OCI-LY1 (cell line): ENCODE results near the gene NNT.

Experiments
- EZH2 ChIP-seq: fragments of 200-600 bp; sonication (generic), shearing (Covaris generic); IDR thresholded peaks from 2 replicates; pipeline ENCODE4 v1.8.0; 2017; ENCODE audit warnings: borderline replicate concordance, mixed run types, mild to moderate bottlenecking, antibody characterized with exemption, low read length, moderate library complexity, mixed read lengths
- TF ChIP-seq, protein P1 (sequence below): fragments of 200-600 bp; sonication (generic), shearing (Covaris generic); IDR thresholded peaks from 2 replicates; pipeline ENCODE4 v1.5.1; 2017; ENCODE audit warnings: mild to moderate bottlenecking, antibody characterized with exemption, low read length, moderate library complexity, mixed read lengths

DNA sequence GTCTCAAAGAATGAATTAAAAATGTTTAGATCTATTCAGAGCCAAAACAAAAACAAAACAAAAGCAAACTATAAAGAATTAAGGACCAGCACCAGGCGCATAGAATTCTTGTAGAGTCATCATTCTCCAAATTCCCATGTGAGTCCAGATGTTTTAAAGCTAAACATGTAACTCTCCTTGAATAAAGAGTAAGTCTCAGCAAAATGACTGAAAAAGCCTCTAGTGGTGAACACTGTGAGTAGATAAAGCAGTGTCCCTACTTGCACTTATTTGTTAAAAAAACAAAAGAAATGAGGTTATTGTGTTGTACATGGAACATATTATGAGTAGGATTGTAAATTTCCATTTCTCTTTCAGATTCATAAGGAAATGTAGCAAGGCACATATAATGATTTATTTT is 44.0 kb downstream of the NNT start:
- TF ChIP-seq, protein P1, sequence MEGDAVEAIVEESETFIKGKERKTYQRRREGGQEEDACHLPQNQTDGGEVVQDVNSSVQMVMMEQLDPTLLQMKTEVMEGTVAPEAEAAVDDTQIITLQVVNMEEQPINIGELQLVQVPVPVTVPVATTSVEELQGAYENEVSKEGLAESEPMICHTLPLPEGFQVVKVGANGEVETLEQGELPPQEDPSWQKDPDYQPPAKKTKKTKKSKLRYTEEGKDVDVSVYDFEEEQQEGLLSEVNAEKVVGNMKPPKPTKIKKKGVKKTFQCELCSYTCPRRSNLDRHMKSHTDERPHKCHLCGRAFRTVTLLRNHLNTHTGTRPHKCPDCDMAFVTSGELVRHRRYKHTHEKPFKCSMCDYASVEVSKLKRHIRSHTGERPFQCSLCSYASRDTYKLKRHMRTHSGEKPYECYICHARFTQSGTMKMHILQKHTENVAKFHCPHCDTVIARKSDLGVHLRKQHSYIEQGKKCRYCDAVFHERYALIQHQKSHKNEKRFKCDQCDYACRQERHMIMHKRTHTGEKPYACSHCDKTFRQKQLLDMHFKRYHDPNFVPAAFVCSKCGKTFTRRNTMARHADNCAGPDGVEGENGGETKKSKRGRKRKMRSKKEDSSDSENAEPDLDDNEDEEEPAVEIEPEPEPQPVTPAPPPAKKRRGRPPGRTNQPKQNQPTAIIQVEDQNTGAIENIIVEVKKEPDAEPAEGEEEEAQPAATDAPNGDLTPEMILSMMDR = no peak
- no peak for TF ChIP-seq EZH2
